HG02884 (cell line): ENCODE measurements around the gene CACNA1I.

Experiments used
- ATAC-seq: cut with Tn5 transposase; IDR thresholded peaks from one replicate; pipeline ENCODE4 v1.9.1; 2021; ENCODE audit warnings: mild to moderate bottlenecking, moderate library complexity; ENCODE audit not compliant: unreplicated experiment

The CACNA1I gene

GRCh38 chr22:39595622-39596172, 25.1 kb downstream of the CACNA1I start:
- no peak for ATAC-seq

- ATAC-seq = no peak
Measured at GRCh38 chr22:39596601-39597000, 26.0 kb downstream of the CACNA1I start.

- ATAC-seq = no peak
Measured at GRCh38 chr22:39597236-39597869, 26.8 kb downstream of the CACNA1I start.

GRCh38 chr22:39598017-39598965, 27.7 kb downstream of the CACNA1I start:
- ATAC-seq = no peak

GRCh38 chr22:39600491-39601179, 30.1 kb downstream of the CACNA1I start:
- ATAC-seq = no peak

- no peak for ATAC-seq
Measured at GRCh38 chr22:39601180-39601535, 30.6 kb downstream of the CACNA1I start.

GRCh38 chr22:39603345-39603744, 32.8 kb downstream of the CACNA1I start:
- ATAC-seq = no peak

- ATAC-seq = no peak
Measured at GRCh38 chr22:39610246-39610645, 39.7 kb downstream of the CACNA1I start.

GRCh38 chr22:39610766-39611165, 40.2 kb downstream of the CACNA1I start:
- no peak for ATAC-seq

- ATAC-seq = no peak
Measured at GRCh38 chr22:39611360-39611759, 40.8 kb downstream of the CACNA1I start.

- no peak for ATAC-seq
Measured at GRCh38 chr22:39612811-39613548, 42.4 kb downstream of the CACNA1I start.

GRCh38 chr22:39613549-39613921, 43.0 kb downstream of the CACNA1I start:
- no peak for ATAC-seq

- no peak for ATAC-seq
Measured at GRCh38 chr22:39614442-39614841, 43.9 kb downstream of the CACNA1I start.

- ATAC-seq = no peak
Measured at GRCh38 chr22:39616051-39616450, 45.5 kb downstream of the CACNA1I start.

GRCh38 chr22:39616781-39617180, 46.2 kb downstream of the CACNA1I start:
- ATAC-seq = no peak

- ATAC-seq = no peak
Measured at GRCh38 chr22:39617342-39617741, 46.8 kb downstream of the CACNA1I start.

GRCh38 chr22:39617970-39618757, 47.6 kb downstream of the CACNA1I start:
- no peak for ATAC-seq

GRCh38 chr22:39618996-39619530, 48.5 kb downstream of the CACNA1I start:
- no peak for ATAC-seq

- ATAC-seq = no peak
Measured at GRCh38 chr22:39620924-39621690, 50.6 kb downstream of the CACNA1I start.
